GM19328 (cell line): ENCODE results near the gene CHRDL2.

ENCODE experiments used
- ATAC-seq: cut with Tn5 transposase; IDR thresholded peaks from one replicate; pipeline ENCODE4 v1.9.1; 2021; ENCODE audit warnings: mild to moderate bottlenecking, moderate library complexity; ENCODE audit not compliant: unreplicated experiment

The CHRDL2 gene

GRCh38 chr11:74748211-74749126 lies 17.2 kb upstream of the CHRDL2 start, which contains the start of gene RNF169:
Gene RNF169, plus strand, starts transcription at chr11:74748849. Its CDS starts 32 bp downstream, at chr11:74748881.
- peak; percentile 98 for ATAC-seq

DNA sequence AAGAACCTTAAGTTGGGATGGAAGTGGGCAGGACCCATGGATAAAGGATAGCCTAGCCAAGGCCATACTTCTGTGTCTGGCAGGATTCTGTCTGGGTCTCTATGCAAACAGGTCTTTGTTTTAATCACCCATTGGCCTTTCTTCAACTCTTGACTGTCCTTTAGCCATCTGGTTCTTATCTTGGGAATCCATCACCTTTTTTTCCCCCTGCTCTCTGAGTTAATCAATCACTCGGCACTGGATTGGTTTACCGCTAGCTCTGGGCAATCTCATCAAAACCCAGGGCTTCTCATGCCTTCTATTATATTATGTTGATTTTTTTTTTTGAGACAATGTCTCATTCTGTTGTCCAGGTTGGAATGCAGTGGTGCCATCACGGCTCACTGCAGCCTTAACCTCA lies 15.6 kb upstream of the CHRDL2 start:
- ATAC-seq = no peak

GRCh38 chr11:74744277-74744676 lies 13.1 kb upstream of the CHRDL2 start:
- no peak for ATAC-seq

GRCh38 chr11:74743640-74744039 lies 12.4 kb upstream of the CHRDL2 start:
- no peak for ATAC-seq

DNA sequence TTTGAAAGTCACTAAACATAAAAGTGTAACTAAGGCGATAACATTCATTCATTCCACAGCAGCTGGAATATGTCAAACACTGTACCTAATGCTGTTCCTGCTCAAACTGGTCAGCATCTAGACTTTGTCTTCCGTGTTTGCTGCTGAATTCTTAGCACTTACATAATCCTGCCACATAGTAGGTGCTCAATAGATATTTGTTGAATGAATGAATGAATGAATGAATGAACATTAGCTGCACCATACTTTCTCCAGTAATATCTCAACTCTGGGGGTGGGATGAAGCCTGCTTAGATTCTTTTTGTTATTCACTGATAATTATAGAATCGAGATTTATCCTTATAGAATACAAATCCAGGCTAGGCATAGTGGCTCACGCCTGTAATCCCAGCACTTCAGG lies 10.8 kb upstream of the CHRDL2 start:
- ATAC-seq = no peak

DNA sequence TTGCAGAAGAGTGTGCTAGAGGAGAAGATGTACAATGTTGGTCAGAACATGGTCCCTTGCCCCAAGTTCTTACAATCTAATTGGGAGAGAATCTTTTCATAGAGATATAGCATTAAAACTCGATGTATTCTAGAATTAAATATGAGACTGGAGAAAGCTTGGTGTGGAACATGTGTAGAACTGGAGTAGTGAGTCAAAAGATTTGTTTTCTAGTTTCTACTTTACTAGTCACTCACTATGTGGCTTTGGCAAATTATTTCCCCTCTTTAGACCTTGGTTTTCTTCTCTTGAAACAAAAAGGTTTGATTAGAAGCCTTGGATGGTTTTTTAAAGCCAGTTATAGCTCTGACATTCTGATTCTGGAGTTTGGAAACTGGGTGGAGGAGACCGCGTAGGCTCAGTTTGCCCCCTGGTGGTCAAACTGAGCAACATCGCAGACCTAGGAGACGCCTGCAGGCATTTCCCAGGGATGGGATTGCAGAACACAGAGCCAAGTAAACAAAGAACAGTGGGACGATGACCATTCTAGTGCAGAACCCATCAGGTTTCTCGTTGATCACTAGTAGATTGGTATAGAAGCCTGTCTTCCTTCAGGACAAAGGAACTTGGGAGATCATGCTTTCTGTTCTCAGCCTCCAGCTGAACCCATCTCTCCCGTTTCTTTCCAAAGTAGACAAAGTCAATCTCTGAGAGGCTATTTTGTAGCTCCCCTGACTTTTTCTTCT lies 8.5 kb upstream of the CHRDL2 start:
- no peak for ATAC-seq

GRCh38 chr11:74736031-74736430 lies 4.8 kb upstream of the CHRDL2 start:
- ATAC-seq = no peak

- no peak for ATAC-seq
Observed at GRCh38 chr11:74735365-74735928, 4.2 kb upstream of the CHRDL2 start.

GRCh38 chr11:74734559-74734925 lies 3.3 kb upstream of the CHRDL2 start:
- no peak for ATAC-seq

DNA sequence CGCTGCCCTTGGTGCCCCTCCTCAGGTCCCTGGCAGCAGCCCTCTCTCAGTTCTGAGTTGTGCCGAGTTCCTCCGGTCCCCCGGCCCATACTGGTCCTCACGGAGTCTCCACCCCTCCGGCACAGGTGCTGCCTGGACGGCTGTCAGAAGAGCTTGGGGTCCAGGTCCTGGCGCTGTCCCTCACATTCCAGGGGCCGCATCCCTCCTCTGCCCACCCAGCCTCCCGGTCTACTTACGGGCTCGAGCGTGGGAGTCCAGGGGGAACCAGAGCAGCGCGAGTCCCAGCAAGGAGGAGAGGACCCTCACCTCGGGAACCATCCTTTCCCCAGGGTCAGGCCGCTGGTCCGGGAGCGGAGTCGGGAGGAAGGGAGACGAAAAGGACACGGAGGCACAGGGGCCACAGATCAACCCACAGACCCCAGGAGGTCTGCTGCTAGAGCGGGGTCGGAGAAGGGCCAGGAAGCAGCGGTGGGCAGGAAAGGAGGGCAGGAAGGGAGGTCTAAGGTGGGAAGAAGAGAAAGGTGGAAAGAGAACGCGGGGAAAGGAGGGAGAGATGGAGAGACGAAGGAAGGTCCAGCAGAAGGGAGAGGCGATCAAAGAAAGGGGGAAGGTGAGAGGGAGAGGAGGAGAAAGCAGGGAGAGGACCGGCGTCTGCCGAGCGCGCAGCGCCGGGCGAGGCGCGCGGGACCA lies 510 bp downstream of the CHRDL2 start:
- ATAC-seq = no peak

- ATAC-seq = no peak
Observed at GRCh38 chr11:74729397-74729796, 1.8 kb downstream of the CHRDL2 start.

DNA sequence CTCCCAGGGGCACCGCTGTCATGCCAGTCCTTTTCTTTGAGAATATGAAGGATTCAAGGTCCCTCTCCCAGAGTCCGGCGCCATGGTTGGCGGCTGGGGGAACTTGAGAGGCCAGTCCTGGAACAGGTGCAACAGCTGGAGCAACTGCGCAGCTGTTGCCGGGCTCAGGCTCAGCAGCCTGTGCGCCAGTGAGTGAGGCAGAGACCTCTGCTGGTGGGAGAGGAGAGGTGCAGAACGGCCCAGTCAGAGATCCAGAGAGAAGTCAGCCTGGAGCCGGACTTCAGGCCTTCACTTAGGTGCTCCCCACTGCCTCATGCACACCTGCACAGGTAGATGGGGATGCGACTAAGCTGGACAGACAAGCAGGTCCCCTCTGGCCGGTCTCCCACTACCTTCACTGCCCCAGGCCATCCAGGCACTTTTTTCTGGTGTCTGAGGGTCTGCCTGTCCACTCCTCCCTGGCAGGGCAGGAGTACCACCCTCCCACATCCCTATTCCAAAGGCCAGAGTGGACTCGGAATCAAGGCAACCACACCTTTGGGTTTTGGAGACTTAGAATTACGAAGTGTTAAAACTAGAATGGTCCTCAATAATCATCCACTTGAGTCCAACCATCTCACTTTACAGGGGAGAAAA lies 4.6 kb downstream of the CHRDL2 start:
- no peak for ATAC-seq

- no peak for ATAC-seq
Observed at GRCh38 chr11:74725701-74726100, 5.5 kb downstream of the CHRDL2 start.

DNA sequence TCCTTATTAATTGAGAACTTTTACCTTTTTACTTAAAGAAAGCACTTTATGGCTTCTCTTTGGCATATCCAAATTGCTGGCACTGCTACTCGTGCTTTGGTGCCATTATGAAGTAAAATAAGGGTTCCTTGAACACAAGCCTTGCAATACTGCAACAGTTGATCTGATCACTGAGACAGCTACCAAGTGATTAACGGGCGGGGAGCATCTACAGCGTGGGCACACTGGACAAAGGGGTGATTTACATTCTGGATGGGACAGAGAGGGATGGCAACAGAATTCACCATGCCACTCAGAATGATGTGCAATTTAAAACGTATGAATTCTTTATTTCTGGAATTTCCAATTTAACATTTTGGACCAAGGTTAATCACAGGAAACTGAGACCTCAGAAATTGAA lies 7.7 kb downstream of the CHRDL2 start:
- no peak for ATAC-seq

DNA sequence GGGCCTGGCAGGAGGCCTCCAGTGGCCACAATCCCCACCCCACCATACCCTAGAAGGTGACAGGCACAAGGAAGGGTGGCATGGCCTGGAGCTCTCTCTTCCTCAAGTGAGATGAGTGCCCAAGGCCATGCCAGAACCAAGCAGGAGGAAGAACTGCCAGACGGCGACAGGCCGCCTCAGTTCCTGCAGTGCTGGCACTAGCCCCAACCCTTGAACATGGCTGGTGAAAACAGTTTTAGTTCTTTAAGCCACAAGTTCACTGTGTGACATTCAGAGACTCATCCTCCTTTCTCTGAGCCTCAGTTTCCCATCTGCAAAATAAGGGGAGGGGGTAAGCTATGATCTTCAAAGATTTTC lies 9.8 kb downstream of the CHRDL2 start:
- no peak for ATAC-seq

DNA sequence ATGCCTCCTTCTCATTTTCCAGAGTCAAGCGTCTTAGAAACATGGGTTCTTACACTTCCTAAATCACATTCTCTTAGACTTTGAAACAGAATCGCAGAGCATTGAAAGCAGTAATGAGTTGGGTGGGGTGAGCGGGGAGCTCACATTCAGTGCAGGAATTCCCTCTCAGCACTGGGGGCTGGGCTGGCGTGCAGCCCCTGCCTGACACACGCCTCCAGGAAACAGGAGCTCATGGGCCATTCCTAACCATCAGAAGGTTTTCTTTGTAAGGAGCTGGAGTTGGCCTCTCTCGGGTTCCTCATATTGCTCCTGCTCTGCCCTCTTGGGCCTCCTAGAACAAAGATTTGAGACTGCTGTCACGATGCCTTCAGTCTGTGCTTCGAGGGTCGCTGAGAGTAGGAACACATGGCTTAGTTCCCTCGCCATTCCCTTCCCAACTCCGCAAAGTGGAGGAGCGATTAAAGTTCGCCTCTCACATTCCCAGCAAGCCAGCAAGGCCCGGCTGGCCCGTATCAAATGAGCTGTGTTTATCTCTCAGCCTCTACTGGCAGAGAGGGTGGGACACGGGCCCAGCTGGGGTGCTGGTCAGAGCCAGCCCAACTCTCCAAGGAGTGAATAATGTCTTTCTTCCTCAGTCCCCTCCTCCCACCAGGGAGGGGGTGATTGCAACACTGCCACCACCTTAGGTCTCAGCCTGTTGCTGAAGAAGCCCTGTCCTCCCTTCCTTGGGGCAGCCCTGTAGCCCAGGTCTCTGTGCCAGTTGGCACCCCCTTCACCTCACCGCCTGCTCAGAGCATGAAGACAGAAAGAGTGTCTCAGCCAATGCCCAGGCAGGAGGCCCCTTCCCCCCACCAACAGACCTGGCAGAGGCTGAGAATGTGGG lies 10.4 kb downstream of the CHRDL2 start:
- ATAC-seq = no peak

- ATAC-seq = no peak
Observed at GRCh38 chr11:74719011-74719410, 12.2 kb downstream of the CHRDL2 start.

DNA sequence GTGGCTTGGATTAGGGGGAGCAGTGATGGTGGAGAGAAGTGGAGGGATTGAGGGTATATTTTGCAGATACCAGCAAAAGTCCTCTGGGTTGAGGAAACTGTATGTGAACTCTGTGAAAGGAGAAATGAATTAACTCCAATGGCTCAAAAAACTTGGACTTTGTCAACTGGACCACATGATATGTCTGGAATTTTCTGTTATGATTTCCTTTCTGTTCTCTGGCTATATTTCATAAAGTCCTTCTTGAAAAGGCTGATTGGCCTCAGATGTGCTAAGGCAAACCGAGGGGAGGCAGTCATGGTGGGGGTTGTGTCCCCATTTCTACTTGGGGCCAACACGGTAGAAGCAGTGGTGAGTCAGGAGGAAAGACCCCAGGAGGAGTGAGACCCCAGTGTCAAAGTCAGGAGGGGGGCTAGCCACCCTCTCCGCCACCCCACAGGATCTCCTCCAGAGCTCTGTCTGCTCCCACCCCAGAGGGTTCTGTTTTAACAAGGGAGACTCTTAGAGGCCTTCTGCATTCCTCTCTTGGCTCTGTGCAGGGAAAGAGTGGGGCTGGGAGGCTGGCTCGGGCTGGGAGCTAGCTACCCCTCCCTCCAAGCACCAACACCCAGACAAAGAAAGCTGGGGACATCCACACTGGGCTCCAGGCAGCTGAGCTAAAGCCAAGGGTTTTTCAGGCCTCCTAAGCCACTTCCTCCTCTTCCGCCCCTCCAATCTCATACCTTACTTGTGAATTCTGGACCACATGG lies 13.8 kb downstream of the CHRDL2 start:
- ATAC-seq = no peak

DNA sequence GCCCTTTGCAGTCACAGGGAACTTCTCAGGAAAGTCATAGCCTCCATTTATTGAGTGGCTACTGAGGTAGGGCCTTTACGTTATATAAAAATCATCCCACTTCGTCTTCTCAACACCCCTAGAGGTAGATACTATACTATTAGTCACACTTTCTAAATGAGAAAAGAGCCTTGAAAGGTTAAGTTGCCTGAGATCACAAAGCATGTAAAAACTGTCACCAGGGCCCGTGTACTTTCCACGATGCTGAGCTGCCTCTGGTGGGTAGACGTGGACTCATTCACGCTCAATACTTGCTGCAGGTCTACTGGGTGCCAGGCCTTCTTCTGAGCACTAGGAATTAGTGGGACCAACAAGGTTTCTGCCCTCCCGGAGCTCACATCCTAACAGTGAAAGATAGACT lies 16.3 kb downstream of the CHRDL2 start:
- no peak for ATAC-seq
